B cell (primary cell): ENCODE data around the gene HDAC7.

Source experiments
- CTCF ChIP-seq: fragments of 200-600 bp; IDR thresholded peaks from one replicate; pipeline ENCODE4 v1.8.0; 2022; ENCODE audit warnings: antibody characterized with exemption, mild to moderate bottlenecking
- EZH2 ChIP-seq: IDR thresholded peaks from 2 replicates; pipeline ENCODE4 v1.6.1; 2012; ENCODE audit warnings: borderline replicate concordance, low read depth, mild to moderate bottlenecking, moderate library complexity, low read length; ENCODE audit not compliant: insufficient read depth, poor library complexity, severe bottlenecking

- TF ChIP-seq CTCF (no peak), EZH2 (no peak)
Measured at GRCh38 chr12:47735649-47736048, 84.1 kb downstream of the HDAC7 start.
